Raji (cell line): ENCODE data around the gene SLC25A21.

Experiments
- POLR2A ChIP-seq: IDR thresholded peaks from 2 replicates; pipeline ENCODE4 v1.6.1; 2011; ENCODE audit warnings: low read depth, low read length, control low read depth; ENCODE audit not compliant: insufficient read depth

The SLC25A21 gene

GRCh38 chr14:37187294-37187693, 14.9 kb upstream of the SLC25A21 start:
- no peak for TF ChIP-seq POLR2A

- TF ChIP-seq POLR2A: no peak
Observed at GRCh38 chr14:37186865-37187264, 14.5 kb upstream of the SLC25A21 start.

- no peak for TF ChIP-seq POLR2A
Observed at GRCh38 chr14:37185670-37186069, 13.3 kb upstream of the SLC25A21 start.

GRCh38 chr14:37181441-37181840, 9.0 kb upstream of the SLC25A21 start:
- no peak for TF ChIP-seq POLR2A

GRCh38 chr14:37179896-37180502, 7.6 kb upstream of the SLC25A21 start:
- no peak for TF ChIP-seq POLR2A

- no peak for TF ChIP-seq POLR2A
Observed at GRCh38 chr14:37172936-37173614, 669 bp upstream of the SLC25A21 start.

- no peak for TF ChIP-seq POLR2A
Observed at GRCh38 chr14:37171678-37172023, 755 bp downstream of the SLC25A21 start.

- TF ChIP-seq POLR2A: no peak
Observed at GRCh38 chr14:37170993-37171392, 1.4 kb downstream of the SLC25A21 start.

GRCh38 chr14:37170237-37170636, 2.2 kb downstream of the SLC25A21 start:
- TF ChIP-seq POLR2A: no peak

- TF ChIP-seq POLR2A: no peak
Observed at GRCh38 chr14:37168721-37169120, 3.7 kb downstream of the SLC25A21 start.

- TF ChIP-seq POLR2A: no peak
Observed at GRCh38 chr14:37167151-37168047, 5.0 kb downstream of the SLC25A21 start.

- TF ChIP-seq POLR2A: no peak
Observed at GRCh38 chr14:37165794-37166193, 6.6 kb downstream of the SLC25A21 start.

GRCh38 chr14:37157987-37158386, 14.4 kb downstream of the SLC25A21 start:
- TF ChIP-seq POLR2A: no peak

- TF ChIP-seq POLR2A: no peak
Observed at GRCh38 chr14:37153483-37153882, 18.9 kb downstream of the SLC25A21 start.

- TF ChIP-seq POLR2A: no peak
Observed at GRCh38 chr14:37153005-37153404, 19.4 kb downstream of the SLC25A21 start.

- TF ChIP-seq POLR2A: no peak
Observed at GRCh38 chr14:37150414-37150813, 22.0 kb downstream of the SLC25A21 start.
